T-cell (primary cell): Measurements from ENCODE around the gene AQP6. TPM values are rescaled to one million over a fixed set of nuclear protein-coding genes. Genes with fewer than 3 reads are reported as not detected.

Source experiments
- ATAC-seq, 4 experiments: fragments of 200-7000 bp in 3 of 4; fragments of 150-1000 bp in 1 of 4; cut with Tn5 transposase; replicated peaks in 1 of 4; 1 replicate in 3 of 4; 2 replicates in 1 of 4; pipeline ENCODE4 v1.10.0; 2021; ENCODE audit warnings: moderate library complexity in 3 of 4, mild to moderate bottlenecking in 2 of 4, moderate number of reproducible peaks in 1 of 4
- CTCF ChIA-PET, 2 donors: fragments of 300-600 bp; sonication (Branson Sonifier 250); formaldehyde crosslinking; loops; one replicate each; lab custom pipeline; 2022; ENCODE audit warnings: antibody characterized with exemption in 2 of 2; lab: Charles Lee
- POLR2A ChIA-PET, 2 donors: fragments of 300-600 bp; sonication (Branson Sonifier 250); formaldehyde crosslinking; loops; one replicate each; lab custom pipeline; 2022; ENCODE audit warnings: antibody characterized with exemption in 2 of 2; lab: Charles Lee
- DNase-seq, 35 experiments: peaks; one replicate each; pipeline versions ENCODE4 v3.0.0 to v3.0.0-alpha.2; 2013 to 2023
- H3K27ac ChIP-seq: one replicate; pipeline ENCODE4 v1.5.1; 2013; ENCODE audit warnings: low read length
- H3K27me3 ChIP-seq, 2 experiments: replicated peaks in 1 of 2; 1 replicate in 1 of 2; 2 replicates in 1 of 2; pipeline versions ENCODE4 v1.6.1 to v1.7.0; 2013; ENCODE audit warnings: low read length in 1 of 2, mixed read lengths in 1 of 2; ENCODE audit not compliant: control insufficient read depth in 2 of 2, insufficient read depth in 2 of 2; ENCODE audit errors: extremely low read depth in 1 of 2
- H3K36me3 ChIP-seq, 2 donors: 1 replicate in 1 of 2; 2 replicates in 1 of 2; pipeline versions ENCODE4 v1.6.1 to v1.7.0; 2013; ENCODE audit warnings: low read length in 1 of 2; ENCODE audit not compliant: control insufficient read depth in 2 of 2, insufficient read depth in 1 of 2; ENCODE audit errors: extremely low read depth in 1 of 2
- H3K4me1 ChIP-seq, 2 experiments: 1 replicate in 1 of 2; 2 replicates in 1 of 2; pipeline versions ENCODE4 v1.6.1 to v1.7.0; 2013; ENCODE audit warnings: low read length in 2 of 2, mixed read lengths in 1 of 2; ENCODE audit not compliant: insufficient read depth in 2 of 2, control insufficient read depth in 1 of 2; ENCODE audit errors: extremely low read depth in 1 of 2
- H3K4me3 ChIP-seq, 2 donors: 1 replicate in 1 of 2; 2 replicates in 1 of 2; pipeline versions ENCODE4 v1.5.1 to v1.7.0; 2013; ENCODE audit warnings: mild to moderate bottlenecking in 2 of 2, low read length in 1 of 2, moderate library complexity in 1 of 2; ENCODE audit not compliant: control insufficient read depth in 1 of 2; ENCODE audit errors: extremely low read depth in 1 of 2
- H3K9me3 ChIP-seq: 2 replicates; pipeline ENCODE4 v1.7.0; 2013
- H3K27ac Mint-ChIP-seq, 2 donors: one replicate each; pipeline ENCODE4 v1.8.0; 2020 to 2021; ENCODE audit warnings: mild to moderate bottlenecking in 2 of 2, mixed read lengths in 2 of 2
- H3K27me3 Mint-ChIP-seq, 2 donors: one replicate each; pipeline ENCODE4 v1.8.0; 2021 to 2022; ENCODE audit warnings: mixed read lengths in 2 of 2
- H3K36me3 Mint-ChIP-seq: one replicate; pipeline ENCODE4 v1.8.0; 2021; ENCODE audit warnings: mixed read lengths
- H3K4me1 Mint-ChIP-seq, 3 donors: one replicate each; pipeline ENCODE4 v1.8.0; 2020 to 2022; ENCODE audit warnings: mixed read lengths in 3 of 3, mild to moderate bottlenecking in 1 of 3
- H3K4me3 Mint-ChIP-seq, 3 donors: one replicate each; pipeline ENCODE4 v1.8.0; 2020 to 2022; ENCODE audit warnings: mild to moderate bottlenecking in 3 of 3, mixed read lengths in 3 of 3, moderate library complexity in 3 of 3
- H3K9me3 Mint-ChIP-seq, 3 donors: one replicate each; pipeline ENCODE4 v1.8.0; 2020 to 2022; ENCODE audit warnings: mixed read lengths in 3 of 3
- WGBS: methylation state at CpG from one replicate; pipeline ENCODE4 v1.1.5; 2013; ENCODE audit warnings: missing lambda C conversion rate; ENCODE audit not compliant: insufficient coverage; 5-methylcytosine and 5-hydroxymethylcytosine counted together
- total RNA-seq, 35 experiments: library from RNA in 6 of 35; stranded (reverse) in 6 of 35; fragments of 120-200 nt in 1 of 35; gene quantifications; one replicate each; pipeline versions ENCODE4 v1.2.1 to v1.2.4 and lab custom pipeline; 2013 to 2026

Gene AQP6
- total RNA-seq, 5 donors from 2014 or later (not counting 1 experiment from before 2014, with no cell fraction given), result not detected

GRCh38 chr12:49961111-49961922, 11.4 kb upstream of the AQP6 start, which contains the start of gene AQP5:
Gene AQP5 (plus strand): TSS chr12:49961872. CDS start chr12:49962018, 146 bp downstream.
- Histone ChIP-seq H3K27me3 (peaks cover 7 to 88% of the 10 kb centered on the region in 2 experiments), H3K9me3 (no peaks in the 10 kb centered on the region), H3K4me3 (no peak within 1 kb of the TSS), H3K4me1 (peaks cover 0 to 4% of the 10 kb centered on the region in 2 experiments), H3K36me3 (no peaks in the 10 kb centered on the region), H3K27ac (no peak within 1 kb of the TSS)
- DNase-seq, result no peak
- H3K9me3 Mint-ChIP-seq, result no peaks in the 10 kb centered on the region
- peak within 1 kb of the TSS in 2 of 3 donors; percentile 50 to 59 for H3K4me3 Mint-ChIP-seq
- WGBS, result 6% methylated on average over 101 of the region's 111 CpGs
- ChIA-PET POLR2A (no interaction called here), CTCF (no interaction called here)
- no peaks in the 10 kb centered on the region for H3K36me3 Mint-ChIP-seq
- peaks cover 5 to 10% (median 9%) of the 10 kb centered on the region in 3 donors for H3K4me1 Mint-ChIP-seq
- peak within 1 kb of the TSS in 1 of 2 donors; percentile 31 for H3K27ac Mint-ChIP-seq
- no peak for ATAC-seq
- H3K27me3 Mint-ChIP-seq, result peaks cover 66 to 81% of the 10 kb centered on the region in 2 donors

GRCh38 chr12:49961993-49962764, 10.6 kb upstream of the AQP6 start:
- WGBS, result 49% methylated on average over 34 of the region's 37 CpGs
- Mint-ChIP-seq H3K9me3 (no peaks in the 10 kb centered on the region), H3K4me1 (peaks cover 7 to 14% (median 13%) of the 10 kb centered on the region in 3 donors), H3K27ac (no peak overlapping the region), H3K36me3 (no peaks in the 10 kb centered on the region), H3K27me3 (peaks cover 59 to 80% of the 10 kb centered on the region in 2 donors), H3K4me3 (peak overlapping the region in 1 of 3 donors; percentile 41)
- Histone ChIP-seq H3K9me3 (no peaks in the 10 kb centered on the region), H3K4me1 (peaks cover 0 to 10% of the 10 kb centered on the region in 2 experiments), H3K4me3 (no peak overlapping the region), H3K27ac (no peak overlapping the region), H3K27me3 (peaks cover 7 to 87% of the 10 kb centered on the region in 2 experiments), H3K36me3 (no peaks in the 10 kb centered on the region)
- ATAC-seq, result no peak
- ChIA-PET CTCF (interaction anchor here in 1 of 2 donors (0.6 kb wide), 1 partner anchor 1785 kb away, joined by 4 read pairs; no protein-coding TSS in a partner anchor), POLR2A (no interaction called here)
- no peak for DNase-seq

GRCh38 chr12:49962861-49963765, 9.6 kb upstream of the AQP6 start:
- Mint-ChIP-seq H3K27ac (no peak overlapping the region), H3K27me3 (peaks cover 50 to 71% of the 10 kb centered on the region in 2 donors), H3K4me3 (peak overlapping the region in 1 of 3 donors; percentile 41), H3K36me3 (no peaks in the 10 kb centered on the region), H3K9me3 (no peaks in the 10 kb centered on the region), H3K4me1 (peaks cover 7 to 15% (median 14%) of the 10 kb centered on the region in 3 donors)
- CTCF ChIA-PET, result interaction anchor here in 1 of 2 donors (0.6 kb wide), 1 partner anchor 1784 kb away, joined by 4 read pairs; no protein-coding TSS in a partner anchor
- Histone ChIP-seq H3K27ac (no peak overlapping the region), H3K27me3 (peaks cover 7 to 91% of the 10 kb centered on the region in 2 experiments), H3K36me3 (no peaks in the 10 kb centered on the region), H3K9me3 (no peaks in the 10 kb centered on the region), H3K4me3 (no peak overlapping the region), H3K4me1 (peaks cover 0 to 19% of the 10 kb centered on the region in 2 experiments)
- ATAC-seq (no peak), DNase-seq (no peak)
- POLR2A ChIA-PET, result no interaction called here
- 75% methylated on average over 18 of the region's 21 CpGs for WGBS

DNA sequence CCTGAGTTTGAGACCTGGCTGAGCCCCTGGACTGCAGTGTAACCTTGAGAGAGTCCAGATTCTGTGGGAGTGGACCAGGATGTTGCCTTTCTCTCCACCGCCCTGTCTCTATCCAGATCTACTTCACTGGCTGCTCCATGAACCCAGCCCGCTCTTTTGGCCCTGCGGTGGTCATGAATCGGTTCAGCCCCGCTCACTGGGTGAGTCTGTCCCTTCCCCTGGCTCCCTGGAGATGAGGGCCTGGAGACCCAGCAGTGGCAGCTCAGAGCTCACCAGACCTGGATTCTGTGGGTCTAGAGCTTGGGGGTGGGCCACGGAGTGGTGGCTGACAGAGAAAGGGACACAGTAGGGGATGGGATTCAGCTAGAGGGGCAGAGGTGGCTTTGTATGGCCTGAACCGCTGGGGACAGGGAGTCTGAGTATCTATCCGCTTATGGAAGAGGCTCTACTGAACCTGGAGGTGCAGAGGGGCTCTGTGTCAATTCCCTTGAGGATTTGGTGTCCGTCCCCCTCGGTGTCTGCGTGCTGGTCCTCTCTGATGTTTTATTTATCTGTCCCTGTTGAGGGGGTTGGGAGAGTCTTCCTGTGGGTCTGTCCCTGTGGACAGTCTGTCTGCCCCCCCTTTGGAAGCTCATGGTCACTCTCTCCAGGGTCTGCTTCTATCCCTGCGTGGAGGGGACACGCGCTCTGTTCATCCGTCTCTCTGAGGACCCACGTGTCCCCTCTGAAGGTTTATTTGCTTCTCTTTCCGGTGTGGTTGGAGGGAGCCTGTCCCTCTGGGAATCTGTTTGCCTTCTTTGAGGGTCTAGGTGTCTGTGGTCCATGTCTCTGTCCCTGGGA, 8.6 kb upstream of the AQP6 start:
- Mint-ChIP-seq H3K4me3 (peak overlapping the region in 1 of 3 donors; percentile 28), H3K4me1 (peaks cover 9 to 15% (median 14%) of the 10 kb centered on the region in 3 donors), H3K27ac (no peak overlapping the region), H3K36me3 (no peaks in the 10 kb centered on the region), H3K9me3 (no peaks in the 10 kb centered on the region), H3K27me3 (peaks cover 41 to 63% of the 10 kb centered on the region in 2 donors)
- H3K4me3 ChIP-seq, result no peak overlapping the region
- WGBS, result 79% methylated on average over 8 of the region's 17 CpGs
- DNase-seq (no peak), ATAC-seq (no peak)
- POLR2A ChIA-PET, result interaction anchor here in 1 of 2 donors (0.5 kb wide), 1 partner anchor 127 kb away, joined by 3 read pairs; no protein-coding TSS in a partner anchor
- H3K9me3 ChIP-seq, result no peaks in the 10 kb centered on the region
- peaks cover 2 to 91% of the 10 kb centered on the region in 2 experiments for H3K27me3 ChIP-seq
- no peak overlapping the region for H3K27ac ChIP-seq
- CTCF ChIA-PET, result interaction anchor here in 1 of 2 donors (0.9 kb wide), 1 partner anchor 107 kb away, joined by 3 read pairs; no protein-coding TSS in a partner anchor
- H3K4me1 ChIP-seq, result peaks cover 0 to 19% of the 10 kb centered on the region in 2 experiments
- H3K36me3 ChIP-seq, result no peaks in the 10 kb centered on the region

DNA sequence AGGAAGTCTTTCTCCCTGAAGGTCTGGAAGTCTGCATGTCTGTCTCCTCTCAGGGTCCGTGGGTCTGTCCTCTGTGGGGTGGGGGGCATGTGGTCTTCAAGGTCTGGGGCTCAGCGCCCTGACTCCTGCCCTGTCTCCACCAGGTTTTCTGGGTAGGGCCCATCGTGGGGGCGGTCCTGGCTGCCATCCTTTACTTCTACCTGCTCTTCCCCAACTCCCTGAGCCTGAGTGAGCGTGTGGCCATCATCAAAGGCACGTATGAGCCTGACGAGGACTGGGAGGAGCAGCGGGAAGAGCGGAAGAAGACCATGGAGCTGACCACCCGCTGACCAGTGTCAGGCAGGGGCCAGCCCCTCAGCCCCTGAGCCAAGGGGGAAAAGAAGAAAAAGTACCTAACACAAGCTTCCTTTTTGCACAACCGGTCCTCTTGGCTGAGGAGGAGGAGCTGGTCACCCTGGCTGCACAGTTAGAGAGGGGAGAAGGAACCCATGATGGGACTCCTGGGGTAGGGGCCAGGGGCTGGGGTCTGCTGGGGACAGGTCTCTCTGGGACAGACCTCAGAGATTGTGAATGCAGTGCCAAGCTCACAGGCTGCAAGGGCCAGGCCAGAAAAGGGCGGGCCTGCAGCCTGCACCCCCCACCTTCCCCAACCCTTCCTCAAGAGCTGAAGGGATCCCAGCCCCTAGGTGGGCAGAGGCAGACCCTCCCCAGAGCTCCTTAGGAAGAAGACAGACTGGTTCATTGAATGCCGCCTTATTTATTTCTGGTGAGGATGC, 7.7 kb upstream of the AQP6 start:
- WGBS, result 78% methylated on average over 3 of the region's 13 CpGs
- Histone ChIP-seq H3K27me3 (peaks cover 2 to 91% of the 10 kb centered on the region in 2 experiments), H3K4me1 (peaks cover 0 to 19% of the 10 kb centered on the region in 2 experiments), H3K9me3 (no peaks in the 10 kb centered on the region), H3K36me3 (no peaks in the 10 kb centered on the region), H3K4me3 (no peak overlapping the region), H3K27ac (no peak overlapping the region)
- ATAC-seq (no peak), DNase-seq (no peak)
- Mint-ChIP-seq H3K27me3 (peaks cover 32 to 55% of the 10 kb centered on the region in 2 donors), H3K27ac (no peak overlapping the region), H3K4me1 (peaks cover 9 to 15% (median 14%) of the 10 kb centered on the region in 3 donors), H3K36me3 (no peaks in the 10 kb centered on the region), H3K4me3 (peak overlapping the region in 1 of 3 donors; percentile 28), H3K9me3 (no peaks in the 10 kb centered on the region)
- POLR2A ChIA-PET, result interaction anchor here in 1 of 2 donors (0.5 kb wide), 1 partner anchor 1889 kb away, joined by 3 read pairs; no protein-coding TSS in a partner anchor
- CTCF ChIA-PET, result interaction anchor here in 1 of 2 donors (0.6 to 3.4 kb wide), 3 partner anchors 91 to 184 kb away, joined by 3 to 24 read pairs (median 3); no protein-coding TSS in a partner anchor
